SU-DHL-6 (cell line): ENCODE data around the gene SLITRK6.
"Not testable (repeated sequence)": the region's sequence is repeated elsewhere in the genome, so short reads cannot be mapped to it uniquely, and the experiment has no call there.

ENCODE experiments used
- H2AFZ ChIP-seq: fragments of 200-600 bp; sonication (generic); 2 replicates; pipeline ENCODE4 v1.6.1; 2014; ENCODE audit warnings: low read depth, mild to moderate bottlenecking, moderate library complexity, mixed read lengths, antibody characterized with exemption, low read length; ENCODE audit not compliant: severe bottlenecking
- H3F3A ChIP-seq: fragments of 200-600 bp; shearing (Covaris generic); 2 replicates; pipeline ENCODE4 v1.6.0; 2016; ENCODE audit warnings: antibody characterized with exemption, mild to moderate bottlenecking; ENCODE audit not compliant: insufficient read depth
- H3K27ac ChIP-seq: fragments of 200-600 bp; sonication (generic); 2 replicates; pipeline ENCODE4 v1.5.1; 2016; ENCODE audit warnings: low read depth, mild to moderate bottlenecking, low read length, moderate library complexity, mixed read lengths
- H3K27me3 ChIP-seq: fragments of 200-600 bp; sonication (generic), shearing (Covaris generic); 2 replicates; pipeline ENCODE4 v1.6.0; 2014; ENCODE audit warnings: mild to moderate bottlenecking, low read length
- H3K36me3 ChIP-seq: fragments of 200-600 bp; sonication (generic); 2 replicates; pipeline ENCODE4 v1.6.1; 2014; ENCODE audit warnings: mild to moderate bottlenecking, low read length, mixed read lengths
- H3K4me2 ChIP-seq: fragments of 300-600, 200-600 bp; shearing (Covaris generic), sonication (generic); 2 replicates; pipeline ENCODE4 v1.6.0; 2014; ENCODE audit warnings: low read length, low read depth, mild to moderate bottlenecking; ENCODE audit not compliant: poor library complexity, severe bottlenecking
- H3K4me3 ChIP-seq: fragments of 200-600 bp; sonication (generic); 2 replicates; pipeline ENCODE4 v1.5.1; 2014; ENCODE audit warnings: antibody characterized with exemption, low read length, mild to moderate bottlenecking, mixed read lengths; ENCODE audit not compliant: insufficient read depth, poor library complexity, severe bottlenecking
- H3K79me2 ChIP-seq: fragments of 200-600 bp; sonication (generic); 2 replicates; pipeline ENCODE4 v1.6.1; 2014; ENCODE audit warnings: mild to moderate bottlenecking, low read length, moderate library complexity; ENCODE audit not compliant: insufficient read depth
- H3K9ac ChIP-seq: fragments of 200-600 bp; sonication (generic); 2 replicates; pipeline ENCODE4 v1.7.0; 2014; ENCODE audit warnings: mild to moderate bottlenecking, low read length
- H3K9me2 ChIP-seq: fragments of 200-600 bp; sonication (generic); replicated peaks from 2 replicates; pipeline ENCODE4 v1.6.1; 2014; ENCODE audit warnings: low read length; ENCODE audit not compliant: insufficient read depth
- H3K9me3 ChIP-seq: fragments of 200-600 bp; sonication (generic); 2 replicates; pipeline ENCODE4 v1.6.1; 2014; ENCODE audit warnings: low read length, mixed read lengths; ENCODE audit not compliant: insufficient read depth
- H4K20me1 ChIP-seq: fragments of 200-600 bp; sonication (generic); 2 replicates; pipeline ENCODE4 v1.6.1; 2014; ENCODE audit warnings: low read depth, mild to moderate bottlenecking, antibody characterized with exemption, low read length, moderate library complexity, mixed read lengths
- EZH2phosphoT487 ChIP-seq: fragments of 200-600 bp; sonication (generic), shearing (Covaris generic); conservative IDR thresholded peaks from 2 replicates; pipeline ENCODE4 v1.6.1; 2018; ENCODE audit warnings: mild to moderate bottlenecking, antibody characterized with exemption, low read length, moderate library complexity, mixed read lengths
- TF ChIP-seq, protein P1 (sequence below): fragments of 200-600 bp; sonication (generic); IDR thresholded peaks from one replicate; pipeline ENCODE4 v1.5.1; 2017; ENCODE audit warnings: antibody characterized with exemption, mild to moderate bottlenecking, low read length, moderate library complexity; ENCODE audit not compliant: insufficient read depth, poor library complexity, severe bottlenecking

The SLITRK6 gene

DNA sequence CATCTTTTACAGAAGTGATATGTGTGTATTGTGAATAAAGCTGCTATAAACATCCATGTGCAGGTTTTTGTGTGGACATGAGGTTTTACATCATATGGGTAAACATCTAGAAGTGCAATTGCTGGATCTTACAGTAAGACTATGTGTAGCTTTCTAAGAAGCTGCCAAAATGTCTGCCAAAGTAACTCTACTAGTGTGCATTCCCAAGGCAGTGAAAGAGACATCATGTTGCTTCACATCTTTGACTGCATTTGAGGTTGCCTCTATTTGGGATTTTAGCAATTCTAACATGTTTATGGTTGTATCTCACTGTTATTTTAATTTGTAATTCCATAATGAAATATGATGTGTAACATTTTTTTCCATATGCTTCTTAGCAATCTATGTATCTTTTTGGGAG is 30.3 kb downstream of the SLITRK6 start:
- Histone ChIP-seq H3F3A (no peaks in the 10 kb centered on the region), H3K9me2 (no peaks in the 10 kb centered on the region), H3K9ac (no peak overlapping the region), H3K27me3 (no peaks in the 10 kb centered on the region), H3K36me3 (no peaks in the 10 kb centered on the region), H3K79me2 (no peaks in the 10 kb centered on the region), H2AFZ (no peak overlapping the region), H3K9me3 (no peaks in the 10 kb centered on the region), H3K4me3 (no peak overlapping the region), H3K4me2 (no peak overlapping the region), H3K27ac (no peak overlapping the region), H4K20me1 (no peaks in the 10 kb centered on the region)
- TF ChIP-seq, protein P1, sequence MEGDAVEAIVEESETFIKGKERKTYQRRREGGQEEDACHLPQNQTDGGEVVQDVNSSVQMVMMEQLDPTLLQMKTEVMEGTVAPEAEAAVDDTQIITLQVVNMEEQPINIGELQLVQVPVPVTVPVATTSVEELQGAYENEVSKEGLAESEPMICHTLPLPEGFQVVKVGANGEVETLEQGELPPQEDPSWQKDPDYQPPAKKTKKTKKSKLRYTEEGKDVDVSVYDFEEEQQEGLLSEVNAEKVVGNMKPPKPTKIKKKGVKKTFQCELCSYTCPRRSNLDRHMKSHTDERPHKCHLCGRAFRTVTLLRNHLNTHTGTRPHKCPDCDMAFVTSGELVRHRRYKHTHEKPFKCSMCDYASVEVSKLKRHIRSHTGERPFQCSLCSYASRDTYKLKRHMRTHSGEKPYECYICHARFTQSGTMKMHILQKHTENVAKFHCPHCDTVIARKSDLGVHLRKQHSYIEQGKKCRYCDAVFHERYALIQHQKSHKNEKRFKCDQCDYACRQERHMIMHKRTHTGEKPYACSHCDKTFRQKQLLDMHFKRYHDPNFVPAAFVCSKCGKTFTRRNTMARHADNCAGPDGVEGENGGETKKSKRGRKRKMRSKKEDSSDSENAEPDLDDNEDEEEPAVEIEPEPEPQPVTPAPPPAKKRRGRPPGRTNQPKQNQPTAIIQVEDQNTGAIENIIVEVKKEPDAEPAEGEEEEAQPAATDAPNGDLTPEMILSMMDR = no peak
- no peak for TF ChIP-seq EZH2phosphoT487

DNA sequence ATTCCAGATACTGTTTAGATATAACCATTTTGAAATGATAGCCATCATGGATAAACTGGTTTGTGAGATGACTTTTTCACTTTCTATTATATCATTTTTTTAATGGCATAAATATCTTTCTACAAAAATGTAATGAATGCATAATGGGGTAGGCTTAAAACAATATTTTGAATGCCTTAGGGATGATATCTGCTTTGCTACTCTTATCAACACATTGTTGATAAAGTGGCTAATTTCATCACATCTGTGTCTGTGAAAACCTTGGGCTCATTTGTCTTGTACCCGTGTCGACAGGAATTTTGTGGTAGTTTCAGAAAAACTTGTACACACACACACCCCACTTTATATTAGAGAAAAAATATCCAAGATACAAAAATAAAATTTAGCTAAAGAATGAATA is 44.1 kb downstream of the SLITRK6 start:
- no peak overlapping the region for H3K9ac ChIP-seq
- no peaks in the 10 kb centered on the region for H3K9me3 ChIP-seq
- no peak overlapping the region for H3K27ac ChIP-seq
- no peaks in the 10 kb centered on the region for H3K79me2 ChIP-seq
- H3K4me2 ChIP-seq = no peak overlapping the region
- no peak for TF ChIP-seq EZH2phosphoT487
- TF ChIP-seq, protein P1 = no peak
- no peak overlapping the region for H3K4me3 ChIP-seq
- no peaks in the 10 kb centered on the region for H3K9me2 ChIP-seq
- no peaks in the 10 kb centered on the region for H3F3A ChIP-seq
- H3K27me3 ChIP-seq = no peaks in the 10 kb centered on the region
- H4K20me1 ChIP-seq = no peaks in the 10 kb centered on the region
- no peaks in the 10 kb centered on the region for H3K36me3 ChIP-seq
- no peak overlapping the region for H2AFZ ChIP-seq

DNA sequence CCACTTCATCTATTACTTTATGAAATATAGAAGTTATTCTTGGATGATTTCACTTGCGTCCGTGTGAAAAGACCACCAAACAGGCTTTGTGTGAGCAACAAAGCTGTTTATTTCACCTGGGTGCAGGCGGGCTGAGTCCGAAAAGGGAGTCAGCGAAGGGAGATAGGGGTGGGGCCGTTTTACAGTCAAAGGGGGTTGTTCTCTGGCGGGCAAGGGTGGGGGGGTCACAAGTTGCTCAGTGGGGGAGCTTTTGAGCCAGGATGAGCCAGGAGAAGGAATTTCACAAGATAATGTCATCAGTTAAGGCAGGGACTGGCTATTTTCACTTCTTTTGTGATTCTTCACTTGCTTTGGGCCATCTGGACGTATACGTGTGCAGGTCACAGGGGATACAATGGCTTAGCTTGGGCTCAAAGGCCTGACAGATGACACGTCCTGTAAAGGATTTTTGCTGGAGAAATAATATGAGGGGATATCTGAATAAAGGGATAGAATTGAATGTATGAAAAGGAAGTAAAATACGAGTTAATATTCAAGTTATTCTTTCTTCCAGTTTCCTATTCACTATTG is 55.9 kb downstream of the SLITRK6 start:
- H2AFZ ChIP-seq, H3K27me3 ChIP-seq, H3K27ac ChIP-seq: not testable (repeated sequence)

More for the DNA sequence above, 55.9 kb downstream of the SLITRK6 start:
- H3F3A ChIP-seq, H3K9me3 ChIP-seq, H4K20me1 ChIP-seq, H3K36me3 ChIP-seq, H3K4me2 ChIP-seq, H3K79me2 ChIP-seq, H3K4me3 ChIP-seq, H3K9me2 ChIP-seq, H3K9ac ChIP-seq: not testable (repeated sequence)
